Esophagus squamous epithelium (tissue), 5 donors: ENCODE results near the gene RSAD1. TPM values are rescaled to one million over a fixed set of nuclear protein-coding genes. Genes with fewer than 3 reads are reported as not detected.

ENCODE experiments used
- DNase-seq: peaks from one replicate; lab custom pipeline; 2025; lab: John Stamatoyannopoulos, UW
- H3K27ac ChIP-seq, 4 donors: fragments of 200-600 bp; sonication (generic); one replicate each; pipeline ENCODE4 v1.5.1; 2016 to 2019; ENCODE audit warnings: mild to moderate bottlenecking in 1 of 4
- H3K27me3 ChIP-seq, 4 donors: fragments of 200-600 bp; sonication (generic); 1 replicate in 3 of 4; 2 replicates in 1 of 4; pipeline versions ENCODE4 v1.5.1 to v1.6.0; 2017 to 2021; ENCODE audit warnings: antibody characterized with exemption in 1 of 4
- H3K36me3 ChIP-seq, 3 donors: fragments of 200-600 bp; sonication (generic); one replicate each; pipeline ENCODE4 v1.5.1; 2016 to 2019
- H3K4me1 ChIP-seq, 3 donors: fragments of 200-600 bp; sonication (generic); one replicate each; pipeline ENCODE4 v1.5.1; 2017 to 2019
- H3K4me3 ChIP-seq, 4 donors: fragments of 200-600 bp; sonication (generic); 1 replicate in 3 of 4; 2 replicates in 1 of 4; pipeline ENCODE4 v1.5.1; 2016 to 2019; ENCODE audit warnings: mild to moderate bottlenecking in 2 of 4, moderate library complexity in 1 of 4
- H3K9me3 ChIP-seq, 3 donors: fragments of 200-600 bp; sonication (generic); one replicate each; pipeline ENCODE4 v1.5.1; 2016 to 2019
- POLR2A ChIP-seq, 4 donors: fragments of 450-650 bp; IDR thresholded peaks; one replicate each; pipeline ENCODE4 v1.6.1; 2017; ENCODE audit warnings: antibody characterized with exemption in 4 of 4, mild to moderate bottlenecking in 4 of 4, moderate library complexity in 3 of 4
- WGBS, 2 donors: methylation state at CpG; one replicate each; pipeline ENCODE4 v1.1.5; 2018; 5-methylcytosine and 5-hydroxymethylcytosine counted together
- intact Hi-C: fragments of 100-400 bp; cut with DNase I; formaldehyde crosslinking; loops from one replicate; pipeline ENCODE4 v1.15.0; 2022
- total RNA-seq, 4 donors: library from RNA; depleted of rRNA; stranded (reverse); fragments of >200 nt; gene quantifications; one replicate each; pipeline ENCODE4 v1.1.0, GENCODE V29; 2016
- TF ChIP-seq, protein P1 (sequence below), 6 experiments: fragments of 450-650 bp in 4 of 6; fragments of 200-600 bp in 2 of 6; sonication (generic) in 2 of 6; IDR thresholded peaks; one replicate each; pipeline ENCODE4 v1.5.1; 2016 to 2019; ENCODE audit warnings: antibody characterized with exemption in 6 of 6, mild to moderate bottlenecking in 4 of 6, moderate library complexity in 4 of 6
- donor health status: DM: yes; HTN: yes; CAD: no.

RSAD1 gene
- total RNA-seq, 4 donors from 2014 or later = 9.1 to 19.3 (median 14.2) TPM

DNA sequence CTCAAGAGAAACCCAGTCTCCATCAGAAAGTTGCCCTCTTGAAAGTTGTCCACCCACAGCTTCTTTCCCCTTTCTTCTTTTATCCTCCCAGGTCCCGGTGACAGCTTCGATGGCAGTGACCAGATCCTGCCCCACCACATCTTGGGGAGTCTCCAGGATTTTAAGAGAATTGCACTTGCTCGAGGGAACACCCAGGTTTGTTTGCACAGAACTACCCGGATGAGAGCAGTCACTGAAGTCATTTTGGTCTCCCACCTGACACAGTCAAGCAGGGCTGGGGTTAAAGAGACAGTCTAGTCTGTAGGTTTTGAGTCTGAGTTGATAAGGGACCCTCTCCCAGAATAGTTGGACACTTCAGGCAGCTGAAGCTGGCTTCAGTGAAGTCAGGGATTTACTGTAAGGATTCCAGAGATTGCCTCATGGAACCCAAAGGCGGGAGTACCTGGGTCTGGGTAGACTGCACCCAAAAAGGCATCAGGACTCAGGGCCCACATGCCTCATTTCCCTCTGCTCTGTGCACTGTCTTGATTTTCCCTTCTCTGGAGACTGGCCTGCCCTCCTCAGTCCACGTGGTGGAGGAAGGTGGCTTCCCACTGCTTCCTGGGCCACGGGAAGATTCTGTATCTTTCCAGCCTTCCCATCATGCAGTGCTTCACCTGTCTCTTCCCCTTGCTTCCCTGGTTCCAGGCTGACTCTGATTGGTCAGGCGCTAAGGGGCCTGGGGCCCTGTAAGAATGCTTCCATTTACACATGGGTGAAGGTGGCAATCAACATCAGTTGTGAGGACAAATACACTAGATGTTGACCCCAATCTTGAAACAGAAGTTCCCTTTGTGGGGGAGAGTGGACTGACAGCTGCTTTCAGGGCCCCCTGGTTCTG, 39.1 kb downstream of the RSAD1 start:
- 76 to 85% methylated on average over 6 of the region's 8 CpGs for WGBS, 2 donors
- Histone ChIP-seq H3K4me1 (peaks cover 6 to 38% (median 8%) of the 10 kb centered on the region in 3 donors), H3K9me3 (no peaks in the 10 kb centered on the region), H3K27me3 (no peaks in the 10 kb centered on the region), H3K27ac (no peak overlapping the region), H3K36me3 (no peaks in the 10 kb centered on the region), H3K4me3 (no peak overlapping the region)
- no peak for DNase-seq
- intact Hi-C loops = no loop called here
- TF ChIP-seq, protein P1, sequence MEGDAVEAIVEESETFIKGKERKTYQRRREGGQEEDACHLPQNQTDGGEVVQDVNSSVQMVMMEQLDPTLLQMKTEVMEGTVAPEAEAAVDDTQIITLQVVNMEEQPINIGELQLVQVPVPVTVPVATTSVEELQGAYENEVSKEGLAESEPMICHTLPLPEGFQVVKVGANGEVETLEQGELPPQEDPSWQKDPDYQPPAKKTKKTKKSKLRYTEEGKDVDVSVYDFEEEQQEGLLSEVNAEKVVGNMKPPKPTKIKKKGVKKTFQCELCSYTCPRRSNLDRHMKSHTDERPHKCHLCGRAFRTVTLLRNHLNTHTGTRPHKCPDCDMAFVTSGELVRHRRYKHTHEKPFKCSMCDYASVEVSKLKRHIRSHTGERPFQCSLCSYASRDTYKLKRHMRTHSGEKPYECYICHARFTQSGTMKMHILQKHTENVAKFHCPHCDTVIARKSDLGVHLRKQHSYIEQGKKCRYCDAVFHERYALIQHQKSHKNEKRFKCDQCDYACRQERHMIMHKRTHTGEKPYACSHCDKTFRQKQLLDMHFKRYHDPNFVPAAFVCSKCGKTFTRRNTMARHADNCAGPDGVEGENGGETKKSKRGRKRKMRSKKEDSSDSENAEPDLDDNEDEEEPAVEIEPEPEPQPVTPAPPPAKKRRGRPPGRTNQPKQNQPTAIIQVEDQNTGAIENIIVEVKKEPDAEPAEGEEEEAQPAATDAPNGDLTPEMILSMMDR (IDR thresholded peaks at IDR 0.05) = no peak
- TF ChIP-seq POLR2A (IDR thresholded peaks at IDR 0.05) = no peak

DNA sequence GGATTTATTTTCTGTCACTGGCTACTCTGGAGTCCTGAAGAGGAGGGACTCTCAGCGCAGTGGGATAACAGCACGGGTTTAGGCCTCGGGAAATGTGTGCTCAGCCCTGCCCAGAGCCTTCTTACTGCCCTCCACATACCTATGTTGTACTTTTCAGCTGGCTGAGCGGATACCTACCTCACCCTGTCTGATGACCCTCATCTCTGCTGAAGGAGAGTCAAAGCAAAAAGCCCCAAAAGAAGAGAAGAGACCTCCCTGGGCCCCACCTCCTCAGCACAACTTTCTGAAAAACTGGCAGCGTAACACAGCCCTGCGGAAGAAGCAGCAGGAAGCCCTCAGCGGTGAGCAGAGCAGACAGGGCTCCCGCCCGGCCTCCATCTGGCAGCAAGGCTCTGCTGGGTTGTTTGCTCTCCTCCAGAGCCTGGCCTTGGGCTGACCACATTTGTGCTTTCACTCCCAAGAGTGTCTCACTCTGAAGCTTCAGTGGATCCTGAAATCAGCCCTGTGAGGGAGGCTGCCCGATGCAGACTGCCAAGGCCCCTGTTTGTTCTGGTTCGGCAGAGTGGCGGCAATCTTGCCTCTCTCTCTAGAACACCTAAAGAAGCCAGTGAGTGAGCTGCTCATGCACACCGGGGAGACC, 39.8 kb downstream of the RSAD1 start:
- WGBS, 2 donors = 85 to 94% methylated on average over 6 to 9 of the region's 13 CpGs

DNA sequence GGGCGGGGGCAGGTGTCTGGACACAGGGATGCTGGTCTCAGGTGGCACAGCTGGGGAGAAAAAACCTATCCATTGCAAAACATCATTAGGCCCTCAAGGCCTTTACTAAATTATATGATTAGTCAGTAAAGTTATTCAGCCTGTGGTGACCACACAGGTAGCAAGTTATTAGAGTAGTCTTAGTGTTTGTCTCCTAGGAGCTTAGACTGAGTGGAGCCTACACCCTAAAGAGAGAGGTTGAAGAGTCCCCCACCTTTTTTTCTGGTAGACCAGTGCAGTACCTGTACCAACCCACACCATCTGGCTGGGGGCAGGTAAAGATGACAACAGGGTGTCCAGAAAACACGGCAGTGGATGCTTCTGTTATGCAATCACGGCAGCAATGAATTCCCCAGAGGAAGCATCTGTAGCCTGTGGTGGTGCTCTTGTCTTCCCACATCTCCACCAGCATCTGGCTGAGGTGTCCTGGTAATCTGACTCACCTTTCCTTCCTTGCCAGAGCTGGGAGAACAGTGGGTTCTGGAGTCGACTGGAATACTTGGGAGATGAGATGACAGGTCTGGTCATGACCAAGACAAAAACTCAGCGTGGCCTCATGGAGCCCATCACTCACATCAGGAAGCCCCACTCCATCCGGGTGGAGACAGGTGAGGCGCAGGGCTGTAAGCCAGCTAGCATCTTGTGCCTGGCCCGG, 40.6 kb downstream of the RSAD1 start:
- TF ChIP-seq POLR2A (IDR thresholded peaks at IDR 0.05) = no peak
- TF ChIP-seq, protein P1 (IDR thresholded peaks at IDR 0.05) = no peak
- intact Hi-C loops = no loop called here
- H3K4me3 ChIP-seq = no peak overlapping the region
- no peak overlapping the region for H3K27ac ChIP-seq
- no peaks in the 10 kb centered on the region for H3K27me3 ChIP-seq
- H3K36me3 ChIP-seq = no peaks in the 10 kb centered on the region
- DNase-seq = no peak
- 39 to 70% methylated on average over 2 to 5 of the region's 8 CpGs for WGBS, 2 donors
- no peaks in the 10 kb centered on the region for H3K9me3 ChIP-seq
- peaks cover 6 to 48% (median 8%) of the 10 kb centered on the region in 3 donors for H3K4me1 ChIP-seq

More for the DNA sequence above, 39.8 kb downstream of the RSAD1 start:
- intact Hi-C loops = no loop called here
- no peaks in the 10 kb centered on the region for H3K9me3 ChIP-seq
- no peak overlapping the region for H3K4me3 ChIP-seq
- H3K4me1 ChIP-seq = peaks cover 6 to 46% (median 8%) of the 10 kb centered on the region in 3 donors
- DNase-seq = no peak
- H3K27me3 ChIP-seq = no peaks in the 10 kb centered on the region
- TF ChIP-seq POLR2A (IDR thresholded peaks at IDR 0.05) = no peak
- TF ChIP-seq, protein P1 (IDR thresholded peaks at IDR 0.05) = no peak
- H3K36me3 ChIP-seq = no peaks in the 10 kb centered on the region
- no peak overlapping the region for H3K27ac ChIP-seq

DNA sequence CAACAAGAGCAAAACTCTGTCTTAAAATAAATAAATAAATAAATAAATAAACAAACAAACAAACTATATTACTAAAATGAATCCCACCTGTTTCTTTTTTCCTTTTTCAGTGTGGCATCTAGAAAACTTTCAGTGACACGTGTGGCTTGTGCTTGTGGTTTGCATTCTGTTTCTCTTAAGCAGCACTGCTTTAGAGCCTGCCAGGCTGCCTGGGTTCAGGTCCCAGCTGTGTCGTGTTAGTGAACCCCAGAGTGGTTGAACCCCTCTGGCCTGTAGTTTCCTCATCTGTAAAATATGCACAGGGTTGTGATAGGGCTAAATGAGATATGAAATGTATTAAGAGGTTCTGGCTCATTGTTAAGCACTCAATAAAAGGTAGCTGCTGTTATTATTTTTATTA, 41.8 kb downstream of the RSAD1 start:
- Histone ChIP-seq H3K27me3 (no peaks in the 10 kb centered on the region), H3K36me3 (no peaks in the 10 kb centered on the region), H3K27ac (no peak overlapping the region), H3K4me1 (peaks cover under 1 to 36% (median under 1%) of the 10 kb centered on the region in 3 donors), H3K9me3 (no peaks in the 10 kb centered on the region), H3K4me3 (no peak overlapping the region)
- WGBS, 2 donors = 67 to 73% methylated on average over 2 of the region's 2 CpGs
- intact Hi-C loops = no loop called here
- no peak for DNase-seq
- TF ChIP-seq, protein P1 (IDR thresholded peaks at IDR 0.05) = no peak
- no peak for TF ChIP-seq POLR2A (IDR thresholded peaks at IDR 0.05)
